WTC11 (cell line): ENCODE data around the gene SOX18. TPM values are rescaled to one million over a fixed set of nuclear protein-coding genes. Genes with fewer than 3 reads are reported as not detected.

ENCODE experiments used
- ATAC-seq: fragments of 200-7000 bp; cut with Tn5 transposase; 2 replicates; pipeline ENCODE4 v1.10.0; 2021; ENCODE audit warnings: mild to moderate bottlenecking, moderate library complexity
- CTCF ChIA-PET: fragments of 300-600 bp; sonication (Branson Sonifier 250); formaldehyde crosslinking; loops from one replicate; lab custom pipeline; 2021; ENCODE audit warnings: antibody characterized with exemption; lab: Charles Lee
- POLR2A ChIA-PET: fragments of 350-600 bp; sonication (Branson Sonifier 250); formaldehyde crosslinking; loops from one replicate; lab custom pipeline; 2021; ENCODE audit warnings: antibody characterized with exemption; lab: Charles Lee
- DNase-seq: peaks from one replicate; pipeline ENCODE4 v3.0.0; 2021; ENCODE audit warnings: low spot score
- H3K27ac Mint-ChIP-seq: 2 replicates; pipeline ENCODE4 v1.8.0; 2021; ENCODE audit warnings: mixed read lengths
- H3K27me3 Mint-ChIP-seq: 2 replicates; pipeline ENCODE4 v1.8.0; 2021; ENCODE audit warnings: low read depth, mild to moderate bottlenecking, moderate library complexity, mixed read lengths
- H3K36me3 Mint-ChIP-seq: 2 replicates; pipeline ENCODE4 v1.8.0; 2021; ENCODE audit warnings: mixed read lengths
- H3K4me1 Mint-ChIP-seq: 2 replicates; pipeline ENCODE4 v1.8.0; 2022; ENCODE audit warnings: mixed read lengths
- H3K4me3 Mint-ChIP-seq: 2 replicates; pipeline ENCODE4 v1.8.0; 2021; ENCODE audit warnings: mild to moderate bottlenecking, moderate library complexity, mixed read lengths
- H3K9me3 Mint-ChIP-seq: 2 replicates; pipeline ENCODE4 v1.8.0; 2021; ENCODE audit warnings: mixed read lengths
- AR ChIP-seq: fragments of 250-450 bp; sonication (Bioruptor Pico); IDR thresholded peaks from 2 replicates; pipeline ENCODE4 v1.9.0; 2021; ENCODE audit warnings: mild to moderate bottlenecking
- CDX4 ChIP-seq: fragments of 250-450 bp; sonication (Bioruptor Pico); IDR thresholded peaks from 2 replicates; pipeline ENCODE4 v1.9.0; 2021; ENCODE audit warnings: moderate library complexity, mild to moderate bottlenecking, inconsistent platforms, borderline replicate concordance
- ESRRA ChIP-seq: sonication (generic); formaldehyde crosslinking; IDR thresholded peaks from 2 replicates; pipeline ENCODE4 v1.8.1; 2022; ENCODE audit warnings: mild to moderate bottlenecking, missing genetic modification reagents, borderline replicate concordance
- ETV6 ChIP-seq: sonication (generic); formaldehyde crosslinking; IDR thresholded peaks from 2 replicates; pipeline ENCODE4 v1.8.1; 2022; ENCODE audit warnings: mild to moderate bottlenecking, missing genetic modification reagents
- FOXK1 ChIP-seq: sonication (generic); formaldehyde crosslinking; IDR thresholded peaks from 2 replicates; pipeline ENCODE4 v1.8.0; 2022; ENCODE audit warnings: mild to moderate bottlenecking, moderate library complexity, missing genetic modification reagents
- MYBL2 ChIP-seq: sonication (generic); formaldehyde crosslinking; IDR thresholded peaks from 2 replicates; pipeline ENCODE4 v1.8.1; 2023; ENCODE audit warnings: mild to moderate bottlenecking, moderate library complexity, missing genetic modification reagents
- NFATC4 ChIP-seq: fragments of 250-450 bp; sonication (Bioruptor Pico); IDR thresholded peaks from 2 replicates; pipeline ENCODE4 v1.9.0; 2021; ENCODE audit warnings: mild to moderate bottlenecking
- NR1H2 ChIP-seq: sonication (generic); formaldehyde crosslinking; IDR thresholded peaks from 2 replicates; pipeline ENCODE4 v1.9.0; 2021; ENCODE audit warnings: mild to moderate bottlenecking, moderate library complexity, missing genetic modification reagents
- PRDM15 ChIP-seq: sonication (generic); formaldehyde crosslinking; IDR thresholded peaks from 2 replicates; pipeline ENCODE4 v1.8.0; 2022; ENCODE audit warnings: missing genetic modification reagents
- PRRX2 ChIP-seq: fragments of 250-450 bp; sonication (Bioruptor Pico); IDR thresholded peaks from 2 replicates; pipeline ENCODE4 v1.8.0; 2021; ENCODE audit warnings: mild to moderate bottlenecking
- RELA ChIP-seq: sonication (generic); formaldehyde crosslinking; IDR thresholded peaks from 2 replicates; pipeline ENCODE4 v1.8.1; 2022; ENCODE audit warnings: missing genetic modification reagents, mild to moderate bottlenecking, borderline replicate concordance
- SMAD3 ChIP-seq: sonication (generic); formaldehyde crosslinking; IDR thresholded peaks from 2 replicates; pipeline ENCODE4 v1.8.0; 2022; ENCODE audit warnings: missing genetic modification reagents, mild to moderate bottlenecking, borderline replicate concordance
- SOX15 ChIP-seq: fragments of 250-450 bp; sonication (Bioruptor Pico); IDR thresholded peaks from 2 replicates; pipeline ENCODE4 v1.9.0; 2021; ENCODE audit warnings: mild to moderate bottlenecking
- TEAD4 ChIP-seq: sonication (generic); formaldehyde crosslinking; IDR thresholded peaks from 2 replicates; pipeline ENCODE4 v1.8.0; 2022; ENCODE audit warnings: mild to moderate bottlenecking, missing genetic modification reagents
- TP53 ChIP-seq: sonication (generic); formaldehyde crosslinking; IDR thresholded peaks from 2 replicates; pipeline ENCODE4 v1.8.1; 2023; ENCODE audit warnings: mild to moderate bottlenecking, missing genetic modification reagents
- ZNF671 ChIP-seq: fragments of 250-450 bp; sonication (Bioruptor Pico); IDR thresholded peaks from 2 replicates; pipeline ENCODE4 v1.8.0; 2021; ENCODE audit warnings: mild to moderate bottlenecking
- total RNA-seq: library from RNA; stranded (reverse); gene quantifications from 3 replicates; pipeline ENCODE4 v1.2.3, GENCODE V29; 2021
- TF ChIP-seq, protein P1 (sequence below): sonication (generic); formaldehyde crosslinking; IDR thresholded peaks from 2 replicates; pipeline ENCODE4 v1.8.1; 2023; ENCODE audit warnings: mild to moderate bottlenecking, missing genetic modification reagents, moderate library complexity
- TF ChIP-seq, protein P2 (sequence below): sonication (generic); formaldehyde crosslinking; conservative IDR thresholded peaks from 2 replicates; pipeline ENCODE4 v1.8.1; 2023; ENCODE audit warnings: mild to moderate bottlenecking, low read depth, missing genetic modification reagents, moderate library complexity

Gene SOX18
- total RNA-seq, 1 experiment from 2014 or later: 0.81 TPM

DNA sequence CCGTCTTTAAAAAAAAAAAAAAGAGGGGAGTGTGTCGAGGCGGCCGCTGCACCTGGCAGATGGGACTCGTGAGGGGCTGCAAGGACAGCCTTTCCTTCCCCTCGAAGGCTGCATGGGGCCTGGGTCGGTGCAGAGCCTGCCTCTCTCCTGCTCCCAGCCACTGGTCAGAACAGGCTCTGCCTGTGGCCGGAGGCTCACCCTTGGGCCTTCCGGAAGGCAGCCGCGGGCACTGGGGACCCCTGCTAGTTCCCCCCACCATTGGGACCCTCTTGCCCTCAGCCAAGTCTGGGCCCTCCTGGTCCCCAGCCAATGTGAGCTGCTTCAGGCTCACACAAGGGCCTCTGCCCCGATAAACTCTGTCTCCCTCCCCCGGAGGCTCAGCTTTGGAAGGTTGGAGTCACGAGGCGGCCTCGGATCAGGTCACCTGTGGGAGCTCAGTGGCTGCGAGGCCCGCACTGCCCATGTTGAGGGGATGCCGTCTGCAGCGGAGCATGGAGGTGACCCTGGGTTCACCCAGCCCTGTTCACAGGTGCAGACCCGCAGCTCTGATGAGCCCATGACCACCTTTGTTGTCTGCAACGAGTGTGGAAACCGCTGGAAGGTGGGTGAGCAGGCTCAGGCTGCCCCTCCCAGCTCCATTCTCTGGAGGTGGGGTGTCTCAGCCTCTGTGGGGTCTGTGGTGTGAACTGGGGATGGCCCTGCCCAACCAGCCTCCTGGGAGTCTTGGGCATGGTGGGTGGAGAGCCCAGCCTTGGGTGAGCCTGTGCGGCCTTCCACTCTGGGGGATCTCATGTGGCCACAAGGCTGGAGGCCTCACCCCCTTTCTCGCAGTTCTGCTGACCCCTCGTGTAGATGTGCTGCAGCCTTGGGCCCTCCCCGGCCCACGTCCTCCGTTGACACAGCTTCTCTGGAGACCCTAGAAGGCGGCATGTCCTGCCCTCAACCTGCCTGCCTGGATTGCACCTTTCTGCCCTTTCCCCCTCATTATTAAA is 22.2 kb upstream of the SOX18 start:
- Mint-ChIP-seq H3K4me3 (no peak overlapping the region), H3K9me3 (no peaks in the 10 kb centered on the region), H3K27me3 (no peaks in the 10 kb centered on the region; the same call in 1 of the 2 replicates), H3K36me3 (no peaks in the 10 kb centered on the region)
- ATAC-seq: no peak
- CTCF ChIA-PET: interaction anchor here (1.3 to 1.4 kb wide), 2 partner anchors 49 to 91 kb away, joined by 3 to 7 read pairs; partner anchors contain the start of gene PRPF6
- no peak for DNase-seq
- POLR2A ChIA-PET: no interaction called here
- TF ChIP-seq MYBL2 (CRISPR knock-in tag): 0 out of 2 replicates have a peak, but pooled peaks have one; percentile 22
- no peak for TF ChIP-seq TP53
- TF ChIP-seq, all 79 proteins: peak for 1
- no peak overlapping the region; the same call in 1 of the 2 replicates for H3K27ac Mint-ChIP-seq
- H3K4me1 Mint-ChIP-seq: peaks cover 7% of the 10 kb centered on the region; the same call in 1 of the 2 replicates

GRCh38 chr20:64070244-64070993 is 21.0 kb upstream of the SOX18 start:
- ChIA-PET CTCF (interaction anchor here (0.6 to 2.2 kb wide), 13 partner anchors 10 to 353 kb away, joined by 3 to 16 read pairs (median 4); partner anchors contain the start of genes LKAAEAR1, OPRL1 and PRPF6), POLR2A (interaction anchor here (1.5 kb wide), 1 partner anchor 50 kb away, joined by 6 read pairs; no protein-coding TSS in a partner anchor)
- no peak for ATAC-seq
- no peak for DNase-seq
- no peaks in the 10 kb centered on the region; the same call in 1 of the 2 replicates for H3K27me3 Mint-ChIP-seq
- H3K4me3 Mint-ChIP-seq: no peak overlapping the region
- TF ChIP-seq ZNF671 (CRISPR knock-in tag) (no peak), RELA (CRISPR knock-in tag) (no peak), NR1H2 (no peak), SOX15 (no peak), NFATC4 (CRISPR knock-in tag) (no peak), AR (CRISPR knock-in tag) (no peak), CDX4 (no peak), ESRRA (CRISPR knock-in tag) (no peak), SMAD3 (CRISPR knock-in tag) (no peak), ETV6 (CRISPR knock-in tag) (no peak), PRDM15 (CRISPR knock-in tag) (no peak), TEAD4 (CRISPR knock-in tag) (no peak), FOXK1 (CRISPR knock-in tag) (no peak), PRRX2 (CRISPR knock-in tag) (no peak)
- TF ChIP-seq, protein P1, sequence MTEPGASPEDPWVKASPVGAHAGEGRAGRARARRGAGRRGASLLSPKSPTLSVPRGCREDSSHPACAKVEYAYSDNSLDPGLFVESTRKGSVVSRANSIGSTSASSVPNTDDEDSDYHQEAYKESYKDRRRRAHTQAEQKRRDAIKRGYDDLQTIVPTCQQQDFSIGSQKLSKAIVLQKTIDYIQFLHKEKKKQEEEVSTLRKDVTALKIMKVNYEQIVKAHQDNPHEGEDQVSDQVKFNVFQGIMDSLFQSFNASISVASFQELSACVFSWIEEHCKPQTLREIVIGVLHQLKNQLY (CRISPR knock-in tag): no peak
- TF ChIP-seq, protein P2, sequence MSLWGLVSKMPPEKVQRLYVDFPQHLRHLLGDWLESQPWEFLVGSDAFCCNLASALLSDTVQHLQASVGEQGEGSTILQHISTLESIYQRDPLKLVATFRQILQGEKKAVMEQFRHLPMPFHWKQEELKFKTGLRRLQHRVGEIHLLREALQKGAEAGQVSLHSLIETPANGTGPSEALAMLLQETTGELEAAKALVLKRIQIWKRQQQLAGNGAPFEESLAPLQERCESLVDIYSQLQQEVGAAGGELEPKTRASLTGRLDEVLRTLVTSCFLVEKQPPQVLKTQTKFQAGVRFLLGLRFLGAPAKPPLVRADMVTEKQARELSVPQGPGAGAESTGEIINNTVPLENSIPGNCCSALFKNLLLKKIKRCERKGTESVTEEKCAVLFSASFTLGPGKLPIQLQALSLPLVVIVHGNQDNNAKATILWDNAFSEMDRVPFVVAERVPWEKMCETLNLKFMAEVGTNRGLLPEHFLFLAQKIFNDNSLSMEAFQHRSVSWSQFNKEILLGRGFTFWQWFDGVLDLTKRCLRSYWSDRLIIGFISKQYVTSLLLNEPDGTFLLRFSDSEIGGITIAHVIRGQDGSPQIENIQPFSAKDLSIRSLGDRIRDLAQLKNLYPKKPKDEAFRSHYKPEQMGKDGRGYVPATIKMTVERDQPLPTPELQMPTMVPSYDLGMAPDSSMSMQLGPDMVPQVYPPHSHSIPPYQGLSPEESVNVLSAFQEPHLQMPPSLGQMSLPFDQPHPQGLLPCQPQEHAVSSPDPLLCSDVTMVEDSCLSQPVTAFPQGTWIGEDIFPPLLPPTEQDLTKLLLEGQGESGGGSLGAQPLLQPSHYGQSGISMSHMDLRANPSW (CRISPR knock-in tag): no peak
- H3K9me3 Mint-ChIP-seq: no peaks in the 10 kb centered on the region
- no peaks in the 10 kb centered on the region for H3K36me3 Mint-ChIP-seq
- H3K4me1 Mint-ChIP-seq: peaks cover 15% of the 10 kb centered on the region
- no peak overlapping the region for H3K27ac Mint-ChIP-seq
